HepG2 (cell line): ENCODE results near the gene SEMA6D. TPM values are rescaled to one million over a fixed set of nuclear protein-coding genes. Genes with fewer than 3 reads are reported as not detected.

Source experiments
- ATAC-seq: fragments of 200-7000 bp; cut with Tn5 transposase; 3 replicates; pipeline ENCODE4 v1.9.1; 2020; ENCODE audit warnings: mild to moderate bottlenecking, moderate library complexity
- BruUV-seq: library from RNA; stranded (reverse); fragments of 400-500 nt; replicated peaks from 2 replicates; lab custom pipeline; 2021; lab: Mats Ljungman, UMichigan
- CTCF ChIA-PET: fragments of 300-600 bp; formaldehyde crosslinking; extraction: SDS; loops from one replicate; lab custom pipeline; 2021; ENCODE audit warnings: low total read pairs, inconsistent platforms, low intra/inter-chr PET ratio; lab: Yijun Ruan, JAX
- POLR2A ChIA-PET: fragments of 350-600 bp; sonication (Branson Sonifier 250); formaldehyde crosslinking; loops from one replicate; lab custom pipeline; 2020; ENCODE audit warnings: antibody characterized with exemption, inconsistent platforms; lab: Yijun Ruan, JAX
- DNase-seq: peaks from one replicate; pipeline ENCODE4 v3.0.0-alpha.2; 2015; ENCODE audit warnings: low spot score
- FAIRE-seq: peaks from 3 replicates; lab custom pipeline; 2011; peaks lifted over from hg19 to GRCh38; lab: Jason Lieb, UNC
- H2AFZ ChIP-seq: one replicate; pipeline ENCODE4 v1.6.1; 2011; ENCODE audit warnings: low read length, inconsistent platforms
- H3K27ac ChIP-seq: fragments of 300-600 bp; 3 replicates; pipeline ENCODE4 v1.8.0; 2011; ENCODE audit warnings: mixed run types, mild to moderate bottlenecking, mixed read lengths, low read length, inconsistent platforms; ENCODE audit not compliant: insufficient read depth; ENCODE audit errors: extremely low read length
- H3K27me3 ChIP-seq, 2 experiments: fragments of 200-600 bp in 1 of 2; 2 replicates in 1 of 2; 3 replicates in 1 of 2; pipeline versions ENCODE4 v1.6.0 to v1.8.0; 2011; ENCODE audit warnings: low read length in 2 of 2, mild to moderate bottlenecking in 2 of 2, moderate library complexity in 2 of 2, inconsistent platforms in 1 of 2; ENCODE audit not compliant: insufficient read depth in 2 of 2, control insufficient read depth in 1 of 2
- H3K36me3 ChIP-seq, 2 experiments: fragments of 200-600 bp in 1 of 2; replicated peaks in 1 of 2; 2 replicates in 1 of 2; 3 replicates in 1 of 2; pipeline versions ENCODE4 v1.5.1 to v1.8.0; 2011; ENCODE audit warnings: low read length in 2 of 2, inconsistent platforms in 1 of 2; ENCODE audit not compliant: insufficient read depth in 2 of 2, control insufficient read depth in 1 of 2
- H3K4me1 ChIP-seq: 2 replicates; pipeline ENCODE4 v1.5.1; 2012; ENCODE audit warnings: low read length, inconsistent platforms; ENCODE audit not compliant: insufficient read depth
- H3K4me2 ChIP-seq: 2 replicates; pipeline ENCODE4 v1.6.0; 2011; ENCODE audit warnings: low read depth, low read length, inconsistent platforms
- H3K4me3 ChIP-seq, 3 experiments: fragments of 200-600 bp in 1 of 3; sonication (generic), shearing (Covaris generic) in 1 of 3; replicated peaks in 1 of 3; 2 replicates each; pipeline ENCODE4 v1.5.1; 2011 to 2016; ENCODE audit warnings: low read length in 3 of 3, inconsistent platforms in 2 of 3, low read depth in 2 of 3, mild to moderate bottlenecking in 2 of 3, control low read depth in 1 of 3, mixed read lengths in 1 of 3; ENCODE audit not compliant: insufficient read depth in 1 of 3
- H3K79me2 ChIP-seq: one replicate; pipeline ENCODE4 v1.6.1; 2011; ENCODE audit warnings: low read length, inconsistent platforms; ENCODE audit not compliant: insufficient read depth
- H3K9ac ChIP-seq: 2 replicates; pipeline ENCODE4 v1.6.0; 2011; ENCODE audit warnings: mild to moderate bottlenecking, low read depth, low read length, inconsistent platforms; ENCODE audit not compliant: insufficient read depth
- H3K9me3 ChIP-seq: 2 replicates; pipeline ENCODE4 v1.5.1; 2012; ENCODE audit warnings: mild to moderate bottlenecking, low read length
- H4K20me1 ChIP-seq: 2 replicates; pipeline ENCODE4 v1.6.0; 2011; ENCODE audit warnings: inconsistent platforms, mild to moderate bottlenecking, low read length, moderate library complexity; ENCODE audit not compliant: insufficient read depth
- AGO2 ChIP-seq: fragments of 200-400 bp; formaldehyde crosslinking; optimal IDR thresholded peaks from 2 replicates; pipeline ENCODE3; 2017; ENCODE audit warnings: mild to moderate bottlenecking, low read depth, low read length, moderate library complexity
- ATF7-NPFF ChIP-seq: sonication (generic); formaldehyde crosslinking; IDR thresholded peaks from 2 replicates; pipeline ENCODE4 v1.8.1; 2023; ENCODE audit warnings: mild to moderate bottlenecking, low read depth, missing genetic modification reagents, moderate library complexity
- DNMT1 ChIP-seq: sonication (generic); formaldehyde crosslinking; IDR thresholded peaks from 2 replicates; pipeline ENCODE4 v1.5.1; 2020; ENCODE audit warnings: mild to moderate bottlenecking, missing genetic modification reagents
- ERF ChIP-seq: IDR thresholded peaks from 2 replicates; pipeline ENCODE4 v1.6.1; 2018; ENCODE audit warnings: missing biosample characterization, missing genetic modification reagents
- IKZF5 ChIP-seq: IDR thresholded peaks from 2 replicates; pipeline ENCODE4 v1.6.1; 2018; ENCODE audit warnings: missing genetic modification reagents, mild to moderate bottlenecking, missing compliant biosample characterization
- IRX3 ChIP-seq: sonication (generic); formaldehyde crosslinking; IDR thresholded peaks from 2 replicates; pipeline ENCODE4 v1.8.1; 2023; ENCODE audit warnings: mild to moderate bottlenecking, low read depth, missing genetic modification reagents, borderline replicate concordance
- KLF16 ChIP-seq, 2 experiments: sonication (generic) in 1 of 2; formaldehyde crosslinking in 1 of 2; IDR thresholded peaks; 2 replicates each; pipeline versions ENCODE4 v1.6.1 to v1.8.0; 2016 to 2023; ENCODE audit warnings: missing genetic modification reagents in 2 of 2, missing compliant biosample characterization in 1 of 2
- PHF21A ChIP-seq: sonication (generic); formaldehyde crosslinking; IDR thresholded peaks from 2 replicates; pipeline ENCODE4 v1.5.0; 2020; ENCODE audit warnings: mild to moderate bottlenecking, missing genetic modification reagents
- SRSF1 ChIP-seq: fragments of 200-400 bp; formaldehyde crosslinking; optimal IDR thresholded peaks from 2 replicates; pipeline ENCODE3; 2017; ENCODE audit warnings: mild to moderate bottlenecking, low read depth, low read length, moderate library complexity
- TEAD3 ChIP-seq: optimal IDR thresholded peaks from 2 replicates; pipeline ENCODE3; 2016; ENCODE audit warnings: borderline replicate concordance
- THAP8 ChIP-seq: sonication (generic); formaldehyde crosslinking; IDR thresholded peaks from 2 replicates; pipeline ENCODE4 v1.5.1; 2020; ENCODE audit warnings: missing genetic modification reagents, mild to moderate bottlenecking, borderline replicate concordance
- ZNF275 ChIP-seq: sonication (generic); formaldehyde crosslinking; IDR thresholded peaks from 2 replicates; pipeline ENCODE4 v1.8.0; 2022; ENCODE audit warnings: missing genetic modification reagents, mild to moderate bottlenecking, inconsistent platforms, borderline replicate concordance
- ZNF512B ChIP-seq: sonication (generic); formaldehyde crosslinking; IDR thresholded peaks from 2 replicates; pipeline ENCODE4 v1.5.1; 2020; ENCODE audit warnings: missing genetic modification reagents, mild to moderate bottlenecking, borderline replicate concordance
- WGBS: methylation state at CpG from one replicate; pipeline ENCODE4 v1.1.6; 2017; ENCODE audit warnings: low lambda C conversion rate; 5-methylcytosine and 5-hydroxymethylcytosine counted together
- in situ Hi-C: cut with HindIII; loops from 2 replicates; pipeline ENCODE4 v1.10.0; 2017; ENCODE audit warnings: low pct_unique_long_range_greater_than_20kb; ENCODE audit not compliant: extremely low pct_ligation_motif_present
- intact Hi-C: fragments of 100-400 bp; cut with micrococcal nuclease; formaldehyde crosslinking; loops from one replicate; pipeline ENCODE4 v1.10.0; 2022; ENCODE audit not compliant: unreplicated experiment
- polyA plus RNA-seq, 8 experiments: library from polyadenylated mRNA; depleted of rRNA in 3 of 8; stranded (reverse) in 7 of 8; unstranded in 1 of 8; fragments of >200 nt; fragmentation: Illumina TruSeq in 4 of 8; extraction: Trizol in 4 of 8; gene quantifications; 2 replicates each; pipeline versions ENCODE4 v1.2.1 to v1.2.3, GENCODE V29; 2011 to 2016; ENCODE audit warnings: low read depth in 4 of 8, missing spikeins in 1 of 8, mixed read lengths in 1 of 8; ENCODE audit not compliant: insufficient read depth in 1 of 8
- total RNA-seq, 5 experiments: library from RNA; depleted of rRNA; stranded (reverse); fragments of >200 nt; fragmentation: Illumina TruSeq; extraction: Trizol; gene quantifications; 2 replicates each; pipeline ENCODE4 v1.2.3, GENCODE V29; 2016; ENCODE audit warnings: low read depth in 1 of 5

Gene SEMA6D
- total and polyA plus RNA-seq, 2 of the 13 experiments (the other 11 are each of a cell fraction or from before 2014, with no cell fraction given), result not detected

GRCh38 chr15:47780971-47781370 lies 63.7 kb downstream of the SEMA6D start:
- CTCF ChIA-PET, result no interaction called here
- TF ChIP-seq ZNF512B (CRISPR knock-in tag) (no peak), AGO2 (no peak), DNMT1 (CRISPR knock-in tag) (no peak), ZNF275 (no peak), ERF (CRISPR knock-in tag) (no peak), KLF16 (CRISPR knock-in tag; IDR thresholded peaks at IDR 0.05) (no peak), IKZF5 (CRISPR knock-in tag) (no peak), PHF21A (CRISPR knock-in tag) (no peak), SRSF1 (no peak), ATF7-NPFF (CRISPR knock-in tag) (no peak), IRX3 (CRISPR knock-in tag) (no peak), THAP8 (no peak), TEAD3 (CRISPR knock-in tag) (no peak)
- POLR2A ChIA-PET, result no interaction called here

More at GRCh38 chr15:47780971-47781370, 63.7 kb downstream of the SEMA6D start:
- Histone ChIP-seq H3K27me3 (no peaks in the 10 kb centered on the region), H3K9me3 (peaks cover 35% of the 10 kb centered on the region), H3K4me3 (no peak overlapping the region), H3K4me1 (no peaks in the 10 kb centered on the region), H3K27ac (no peak overlapping the region), H3K4me2 (no peak overlapping the region), H2AFZ (no peak overlapping the region), H3K9ac (no peak overlapping the region), H4K20me1 (no peaks in the 10 kb centered on the region), H3K36me3 (no peaks in the 10 kb centered on the region), H3K79me2 (no peaks in the 10 kb centered on the region)
- ATAC-seq (no peak), DNase-seq (no peak), FAIRE-seq (no peak)
- in situ Hi-C loops (no loop called here), intact Hi-C loops (no loop called here)
- WGBS, result 3% methylated on average over 2 of the region's 2 CpGs
- no TSS peak for BruUV-seq
